Brain microvascular endothelial cell (primary cell): ENCODE results near the gene ABHD15.

Experiments
- DNase-seq: peaks from one replicate; pipeline ENCODE4 v3.0.0-alpha.2; 2020
- H3K27ac ChIP-seq: fragments of 250-450 bp; sonication (Bioruptor Pico); 2 replicates; pipeline ENCODE4 v1.5.1; 2020; ENCODE audit warnings: mild to moderate bottlenecking, moderate library complexity
- H3K27me3 ChIP-seq: fragments of 250-450 bp; sonication (Bioruptor Pico); replicated peaks from 2 replicates; pipeline ENCODE4 v1.5.1; 2020; ENCODE audit warnings: mild to moderate bottlenecking
- H3K36me3 ChIP-seq: fragments of 250-450 bp; sonication (Bioruptor Pico); replicated peaks from 2 replicates; pipeline ENCODE4 v1.5.1; 2020; ENCODE audit warnings: mild to moderate bottlenecking
- H3K4me3 ChIP-seq: 2 replicates; pipeline ENCODE4 v1.5.1; 2011; ENCODE audit warnings: low read depth, mild to moderate bottlenecking, control low read depth, low read length, moderate library complexity
- in situ Hi-C: cut with HindIII; loops from 2 replicates; pipeline ENCODE4 v1.10.0; 2017; ENCODE audit warnings: low sequenced_read_pairs, low pct_ligation_motif_present
- TF ChIP-seq, protein P1 (sequence below): IDR thresholded peaks from 2 replicates; pipeline ENCODE4 v1.5.1; 2011; ENCODE audit warnings: low read depth, mild to moderate bottlenecking, moderate library complexity, low read length, control low read depth, inconsistent platforms; ENCODE audit errors: missing control alignments

ABHD15 gene

DNA sequence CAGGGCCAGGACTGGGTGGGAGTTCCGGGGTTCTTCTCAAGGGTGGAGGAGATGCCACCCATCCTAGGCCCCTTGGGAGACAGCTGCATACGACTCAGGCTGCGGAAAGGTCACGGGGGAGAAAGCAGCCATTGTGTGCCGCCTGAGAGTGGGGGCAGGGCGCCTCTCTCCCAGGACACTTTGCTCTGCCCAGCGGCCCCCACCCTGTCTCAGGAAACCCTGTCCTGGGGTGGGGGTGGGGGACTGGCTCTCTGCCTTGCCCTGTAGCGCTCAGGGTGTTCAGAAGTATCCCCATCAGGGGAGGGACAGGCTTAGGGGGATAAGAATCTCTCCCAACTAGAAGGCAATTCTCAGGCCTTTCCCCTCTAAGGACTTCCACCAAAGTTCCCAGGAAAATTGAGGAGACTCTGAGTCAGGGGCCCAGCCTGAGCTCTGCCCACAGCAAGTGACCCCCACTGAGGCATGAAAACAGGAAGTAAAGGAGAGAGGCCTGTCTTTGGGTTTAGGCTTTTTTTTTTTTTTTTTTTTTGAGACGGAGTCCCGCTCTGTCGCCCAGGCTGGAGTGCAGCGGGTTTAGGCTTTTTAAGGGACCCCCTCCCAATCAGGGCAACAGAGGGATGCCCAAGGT is 17.7 kb upstream of the ABHD15 start:
- no peak overlapping the region for H3K4me3 ChIP-seq
- DNase-seq, result no peak
- H3K36me3 ChIP-seq, result peaks cover 21% of the 10 kb centered on the region
- TF ChIP-seq, protein P1, sequence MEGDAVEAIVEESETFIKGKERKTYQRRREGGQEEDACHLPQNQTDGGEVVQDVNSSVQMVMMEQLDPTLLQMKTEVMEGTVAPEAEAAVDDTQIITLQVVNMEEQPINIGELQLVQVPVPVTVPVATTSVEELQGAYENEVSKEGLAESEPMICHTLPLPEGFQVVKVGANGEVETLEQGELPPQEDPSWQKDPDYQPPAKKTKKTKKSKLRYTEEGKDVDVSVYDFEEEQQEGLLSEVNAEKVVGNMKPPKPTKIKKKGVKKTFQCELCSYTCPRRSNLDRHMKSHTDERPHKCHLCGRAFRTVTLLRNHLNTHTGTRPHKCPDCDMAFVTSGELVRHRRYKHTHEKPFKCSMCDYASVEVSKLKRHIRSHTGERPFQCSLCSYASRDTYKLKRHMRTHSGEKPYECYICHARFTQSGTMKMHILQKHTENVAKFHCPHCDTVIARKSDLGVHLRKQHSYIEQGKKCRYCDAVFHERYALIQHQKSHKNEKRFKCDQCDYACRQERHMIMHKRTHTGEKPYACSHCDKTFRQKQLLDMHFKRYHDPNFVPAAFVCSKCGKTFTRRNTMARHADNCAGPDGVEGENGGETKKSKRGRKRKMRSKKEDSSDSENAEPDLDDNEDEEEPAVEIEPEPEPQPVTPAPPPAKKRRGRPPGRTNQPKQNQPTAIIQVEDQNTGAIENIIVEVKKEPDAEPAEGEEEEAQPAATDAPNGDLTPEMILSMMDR, result no peak
- H3K27me3 ChIP-seq, result no peaks in the 10 kb centered on the region
- in situ Hi-C loops, result no loop called here
- H3K27ac ChIP-seq, result peak overlapping the region; percentile 9

DNA sequence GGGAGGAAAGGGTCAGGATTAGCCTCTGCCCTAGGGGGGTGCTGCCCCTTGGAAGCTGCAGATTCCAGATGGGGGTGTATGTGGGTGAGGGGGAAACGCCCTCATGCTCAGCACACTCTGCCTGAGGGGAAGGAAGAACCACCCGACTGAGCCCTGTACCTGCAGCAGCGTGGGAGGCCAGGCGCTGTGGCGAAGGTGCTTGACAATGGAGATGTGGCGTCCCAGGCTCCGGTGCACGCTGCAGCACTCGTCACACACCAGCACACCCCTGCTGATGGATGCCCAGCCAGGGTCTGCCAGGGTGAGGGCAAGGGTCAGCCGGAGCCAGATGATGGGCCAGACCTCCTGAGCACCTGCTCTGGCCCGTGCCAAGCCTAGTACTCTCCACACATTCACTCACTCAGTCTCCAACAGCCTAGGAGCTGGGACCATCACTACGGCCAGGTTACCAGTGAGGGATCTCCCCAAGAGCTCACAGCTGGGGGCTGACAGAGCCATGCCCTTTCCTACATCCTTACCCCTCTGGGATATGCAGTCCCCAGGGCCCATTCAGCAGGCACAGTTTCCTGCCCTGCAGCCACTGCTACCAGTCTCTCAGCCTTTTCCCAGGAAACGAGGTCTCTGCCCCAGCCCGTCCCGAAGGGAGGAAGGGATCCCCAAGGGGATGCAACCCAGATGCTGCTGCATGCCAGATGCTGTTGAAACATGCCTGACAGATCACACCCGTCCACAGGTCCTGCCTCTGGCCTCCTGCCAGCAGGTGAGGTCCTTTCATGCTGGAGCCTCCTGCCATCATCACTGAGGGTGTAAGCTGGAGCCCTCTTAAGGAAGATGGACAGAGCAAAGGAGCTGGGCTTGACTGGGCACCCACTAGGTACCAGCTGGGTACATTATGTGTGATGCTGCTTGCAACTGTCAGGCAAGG is 16.7 kb upstream of the ABHD15 start:
- in situ Hi-C loops, result no loop called here
- Histone ChIP-seq H3K27ac (no peak overlapping the region), H3K4me3 (no peak overlapping the region), H3K27me3 (no peaks in the 10 kb centered on the region), H3K36me3 (peaks cover 21% of the 10 kb centered on the region)
- TF ChIP-seq, protein P1, result no peak
- DNase-seq, result no peak

DNA sequence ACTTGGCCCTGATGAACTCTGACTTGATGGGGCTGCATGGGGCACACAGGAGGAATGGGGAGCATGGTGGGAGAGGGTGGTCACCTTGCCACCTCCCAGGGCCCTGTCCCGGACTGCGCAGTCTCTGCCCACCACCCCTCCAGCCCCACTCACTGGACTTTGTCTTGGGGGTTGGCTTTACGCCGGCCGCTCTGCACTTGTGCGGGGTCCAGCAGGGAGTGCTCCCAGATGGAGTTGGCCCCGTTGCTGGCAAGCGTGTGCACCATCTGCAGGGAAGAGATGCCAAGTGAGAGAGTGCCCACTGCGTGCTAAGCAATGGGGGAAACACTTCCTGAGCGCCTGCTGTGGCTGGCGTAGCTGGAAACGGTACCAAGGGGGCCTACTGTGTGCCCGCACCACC is 15.9 kb upstream of the ABHD15 start:
- Histone ChIP-seq H3K4me3 (no peak overlapping the region), H3K27me3 (no peaks in the 10 kb centered on the region), H3K27ac (no peak overlapping the region), H3K36me3 (peaks cover 29% of the 10 kb centered on the region)
- no peak for DNase-seq
- TF ChIP-seq, protein P1, result no peak
- in situ Hi-C loops, result no loop called here

DNA sequence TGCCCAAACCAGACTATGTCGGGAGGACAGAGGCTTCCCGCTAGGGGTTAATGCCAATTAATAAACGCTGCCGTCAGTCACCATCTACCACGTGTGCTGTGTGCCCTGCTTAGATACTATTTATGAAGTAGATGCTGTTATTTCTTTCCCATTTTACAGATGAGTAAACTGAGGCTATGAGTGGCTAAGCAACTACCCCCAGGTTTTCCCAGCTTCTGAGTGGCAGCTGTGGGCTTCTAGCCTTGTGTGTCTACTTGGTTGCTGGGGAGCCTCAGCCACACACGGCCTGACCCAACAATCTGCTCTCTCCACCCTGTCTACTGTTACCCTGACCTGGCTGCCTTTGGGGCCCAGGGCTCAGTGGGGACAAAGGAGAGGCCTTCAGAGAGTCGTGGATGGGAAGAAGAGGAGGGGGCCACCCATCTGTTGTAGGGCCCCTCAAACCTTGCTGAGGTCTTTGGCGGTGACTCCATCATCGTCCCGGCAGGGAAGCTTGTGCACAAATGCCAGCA is 15.5 kb upstream of the ABHD15 start:
- Histone ChIP-seq H3K27me3 (no peaks in the 10 kb centered on the region), H3K36me3 (peaks cover 33% of the 10 kb centered on the region), H3K4me3 (no peak overlapping the region), H3K27ac (no peak overlapping the region)
- in situ Hi-C loops, result no loop called here
- DNase-seq, result no peak
- TF ChIP-seq, protein P1, result no peak

DNA sequence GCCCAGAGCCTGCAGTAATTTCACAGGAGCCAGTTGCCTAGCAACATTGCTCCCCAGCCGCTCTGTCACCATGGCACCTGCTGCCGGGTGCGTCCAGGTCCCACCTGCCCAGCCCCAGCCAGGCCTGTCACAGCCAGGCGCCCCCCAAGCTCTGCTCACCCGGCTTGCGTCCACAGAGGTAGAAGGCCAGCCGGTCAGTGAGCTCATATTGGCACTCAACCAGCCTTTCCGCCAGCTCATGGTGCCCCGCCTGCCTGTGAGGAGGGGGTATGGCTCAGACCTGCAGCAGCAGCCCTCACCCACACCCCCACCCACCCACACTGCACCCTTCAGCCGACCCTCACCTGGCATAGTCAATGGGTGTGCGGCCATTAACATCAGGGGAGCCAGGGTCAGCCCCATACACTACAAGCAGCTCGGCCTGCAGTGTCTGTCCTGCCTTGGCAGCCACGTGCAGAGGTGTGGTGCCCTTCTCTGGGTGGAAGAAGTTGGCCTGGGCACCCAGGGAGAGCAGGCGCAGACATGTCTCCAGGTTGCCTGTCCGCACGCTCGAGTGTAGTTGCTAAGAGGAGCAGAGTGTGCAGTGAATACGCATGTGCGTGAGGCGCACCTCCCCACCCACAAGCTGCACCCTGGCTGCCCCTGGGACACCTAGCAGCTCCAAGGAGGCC is 14.9 kb upstream of the ABHD15 start:
- in situ Hi-C loops, result no loop called here
- DNase-seq, result no peak
- Histone ChIP-seq H3K36me3 (peaks cover 38% of the 10 kb centered on the region), H3K27me3 (no peaks in the 10 kb centered on the region), H3K4me3 (no peak overlapping the region), H3K27ac (no peak overlapping the region)
- TF ChIP-seq, protein P1, result no peak
